GM21737 (cell line): ENCODE results near the gene MYL2.

Experiments used
- ATAC-seq: cut with Tn5 transposase; IDR thresholded peaks from one replicate; pipeline ENCODE4 v1.9.1; 2021; ENCODE audit warnings: mild to moderate bottlenecking, moderate library complexity; ENCODE audit not compliant: unreplicated experiment

MYL2 gene

GRCh38 chr12:110930348-110931314, 10.3 kb upstream of the MYL2 start:
- ATAC-seq: no peak

- ATAC-seq: no peak
These were observed 9.4 kb upstream of the MYL2 start for GRCh38 chr12:110929818-110930217.

- no peak for ATAC-seq
These were observed 8.3 kb upstream of the MYL2 start for GRCh38 chr12:110928700-110929099.

GRCh38 chr12:110927546-110927945, 7.2 kb upstream of the MYL2 start:
- no peak for ATAC-seq

GRCh38 chr12:110923692-110924334, 3.4 kb upstream of the MYL2 start:
- ATAC-seq: no peak

- ATAC-seq: no peak
These were observed 2.8 kb upstream of the MYL2 start for GRCh38 chr12:110923192-110923591.

- ATAC-seq: no peak
These were observed 2.3 kb upstream of the MYL2 start for GRCh38 chr12:110922652-110923051.

GRCh38 chr12:110921262-110921661, 883 bp upstream of the MYL2 start:
- ATAC-seq: no peak

- ATAC-seq: no peak
These were observed 659 bp downstream of the MYL2 start for GRCh38 chr12:110919720-110920119.

- ATAC-seq: no peak
These were observed 2.4 kb downstream of the MYL2 start for GRCh38 chr12:110917961-110918360.

GRCh38 chr12:110917467-110917866, 2.9 kb downstream of the MYL2 start:
- ATAC-seq: no peak

- no peak for ATAC-seq
These were observed 4.0 kb downstream of the MYL2 start for GRCh38 chr12:110916295-110916875.

- ATAC-seq: peak; percentile 93
These were observed 7.0 kb downstream of the MYL2 start for GRCh38 chr12:110913119-110914056.

- no peak for ATAC-seq
These were observed 8.1 kb downstream of the MYL2 start for GRCh38 chr12:110912263-110912662.

GRCh38 chr12:110908377-110909152, 11.8 kb downstream of the MYL2 start:
- no peak for ATAC-seq

GRCh38 chr12:110907583-110907982, 12.8 kb downstream of the MYL2 start:
- no peak for ATAC-seq

- no peak for ATAC-seq
These were observed 13.4 kb downstream of the MYL2 start for GRCh38 chr12:110906985-110907384.

- no peak for ATAC-seq
These were observed 13.9 kb downstream of the MYL2 start for GRCh38 chr12:110906516-110906915.

- ATAC-seq: no peak
These were observed 14.3 kb downstream of the MYL2 start for GRCh38 chr12:110906083-110906482.

GRCh38 chr12:110903511-110903910, 16.9 kb downstream of the MYL2 start:
- ATAC-seq: no peak
